NCI-H345 (cell line): Measurements from ENCODE around the gene SGSM2.

Source experiments
- DNase-seq: peaks from one replicate; lab custom pipeline; 2025; lab: John Stamatoyannopoulos, UW

The SGSM2 gene

DNA sequence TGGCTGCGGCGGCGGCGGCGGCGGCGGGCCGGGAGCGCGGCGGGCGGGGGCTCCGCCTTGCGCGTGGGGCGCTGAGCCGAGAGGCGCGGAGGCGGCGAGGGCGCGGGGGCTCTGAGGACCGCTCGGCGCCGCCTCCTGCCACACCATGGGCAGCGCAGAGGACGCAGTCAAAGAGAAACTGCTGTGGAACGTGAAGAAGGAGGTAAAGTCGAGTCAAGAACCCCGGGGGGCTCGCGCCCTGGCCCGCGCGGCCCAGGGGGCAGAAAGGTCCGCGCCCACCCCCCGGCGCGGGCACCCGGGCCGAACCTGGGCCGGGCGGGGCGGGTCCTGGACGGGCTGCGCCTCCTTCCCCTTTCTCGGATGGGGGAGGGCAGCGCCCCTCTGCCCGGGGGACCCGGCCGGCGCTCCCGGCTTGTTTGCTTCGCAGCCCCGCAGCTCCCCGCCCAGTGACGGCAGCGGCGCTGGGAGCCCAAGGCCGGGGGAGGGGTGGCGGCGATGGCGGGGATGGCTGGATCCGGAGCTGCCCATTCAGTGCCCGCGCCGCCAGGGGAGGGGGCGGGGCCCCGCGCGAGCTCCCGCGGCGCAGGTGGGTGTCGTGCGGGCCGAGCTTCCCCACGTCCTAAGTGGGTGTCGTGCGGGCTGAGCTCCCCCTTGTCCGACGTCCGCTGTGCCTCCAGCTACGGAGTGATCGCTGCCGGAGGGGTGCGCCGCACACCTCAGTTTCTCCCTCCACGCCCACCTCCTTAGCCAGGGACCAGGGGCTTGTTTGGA is 428 bp downstream of the SGSM2 start:
- DNase-seq, result peak; percentile 58

GRCh38 chr17:2338315-2338657 is 985 bp downstream of the SGSM2 start:
- DNase-seq, result no peak

DNA sequence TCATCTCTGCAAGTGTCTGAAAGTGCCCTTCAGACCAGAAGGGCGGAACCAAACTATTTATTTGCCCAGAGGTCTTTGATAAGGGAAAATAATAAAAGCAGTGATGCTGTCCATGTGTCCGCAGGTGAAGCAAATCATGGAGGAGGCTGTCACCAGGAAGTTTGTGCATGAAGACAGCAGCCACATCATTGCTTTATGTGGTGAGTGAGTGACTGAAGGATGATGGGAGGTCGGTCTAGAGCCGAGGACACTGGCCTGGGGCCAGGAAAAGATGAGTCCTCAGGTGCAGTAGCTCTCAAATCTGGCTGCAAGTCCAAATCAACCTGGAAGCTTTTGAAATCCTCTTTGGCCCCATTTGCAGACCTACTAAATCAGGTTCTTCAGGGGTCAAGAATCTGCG is 6.1 kb downstream of the SGSM2 start:
- DNase-seq, result no peak

GRCh38 chr17:2344528-2344927 is 7.2 kb downstream of the SGSM2 start:
- DNase-seq, result no peak

- no peak for DNase-seq
Observed at GRCh38 chr17:2346475-2346874, 9.2 kb downstream of the SGSM2 start.

- peak; percentile 61 for DNase-seq
Observed at GRCh38 chr17:2347805-2348685, 10.7 kb downstream of the SGSM2 start.

DNA sequence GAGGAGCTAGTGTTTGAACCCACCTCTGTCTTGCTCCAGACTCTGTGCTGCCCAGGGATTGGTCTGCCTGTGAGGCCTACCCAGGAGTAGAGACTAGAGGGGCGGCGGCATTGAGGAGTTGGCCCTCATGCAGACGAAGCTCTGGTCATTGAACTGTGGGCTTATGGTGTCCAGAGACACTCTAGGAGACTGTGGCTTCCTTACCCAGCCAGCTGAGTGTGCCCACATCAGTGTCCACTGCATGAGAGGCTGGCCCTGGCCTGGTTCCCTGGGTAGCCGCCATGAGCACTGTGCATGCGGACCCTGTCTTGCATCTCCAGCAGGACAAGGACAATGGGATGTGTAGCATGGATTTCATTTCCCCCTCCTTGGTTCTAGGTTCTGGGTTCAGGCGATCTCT is 14.0 kb downstream of the SGSM2 start:
- no peak for DNase-seq

DNA sequence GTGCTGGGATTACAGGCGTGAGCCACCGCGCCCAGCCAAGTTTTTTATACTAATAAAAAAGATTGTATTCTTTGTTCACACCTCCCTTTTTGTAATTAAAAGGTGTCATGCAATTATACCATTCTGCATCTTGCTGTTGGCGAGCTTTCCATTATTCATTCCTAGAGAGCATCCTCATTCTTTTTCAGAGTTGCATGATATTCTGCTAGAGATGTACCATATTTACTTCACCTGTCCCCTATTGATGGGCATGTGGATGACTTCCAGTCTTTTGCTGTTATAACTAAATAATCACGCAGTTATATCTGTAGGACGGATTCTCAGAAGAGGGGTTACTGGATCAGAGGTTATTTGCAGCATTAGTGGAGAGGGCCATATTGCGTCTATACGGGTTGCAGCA is 17.0 kb downstream of the SGSM2 start:
- DNase-seq, result no peak

DNA sequence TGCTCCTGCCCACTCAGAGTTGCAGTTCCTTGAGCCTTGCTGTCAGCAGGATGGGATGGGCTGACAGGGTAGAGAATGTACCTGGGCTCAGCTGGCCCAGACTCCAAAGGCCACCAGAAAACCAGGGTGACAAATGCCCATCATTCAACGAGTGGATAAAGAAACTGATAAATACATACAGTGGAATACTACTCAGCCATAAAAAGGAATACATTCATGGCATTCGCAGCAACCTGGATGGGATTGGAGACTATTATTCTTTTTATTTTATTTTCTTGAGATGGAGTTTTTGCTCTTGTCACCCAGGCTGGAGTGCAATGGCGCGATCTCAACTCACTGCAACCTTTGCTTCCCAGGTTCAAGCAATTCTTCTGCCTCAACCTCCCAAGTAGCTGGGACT is 19.9 kb downstream of the SGSM2 start:
- DNase-seq, result no peak

- DNase-seq, result no peak
Observed at GRCh38 chr17:2357931-2358434, 20.7 kb downstream of the SGSM2 start.

DNA sequence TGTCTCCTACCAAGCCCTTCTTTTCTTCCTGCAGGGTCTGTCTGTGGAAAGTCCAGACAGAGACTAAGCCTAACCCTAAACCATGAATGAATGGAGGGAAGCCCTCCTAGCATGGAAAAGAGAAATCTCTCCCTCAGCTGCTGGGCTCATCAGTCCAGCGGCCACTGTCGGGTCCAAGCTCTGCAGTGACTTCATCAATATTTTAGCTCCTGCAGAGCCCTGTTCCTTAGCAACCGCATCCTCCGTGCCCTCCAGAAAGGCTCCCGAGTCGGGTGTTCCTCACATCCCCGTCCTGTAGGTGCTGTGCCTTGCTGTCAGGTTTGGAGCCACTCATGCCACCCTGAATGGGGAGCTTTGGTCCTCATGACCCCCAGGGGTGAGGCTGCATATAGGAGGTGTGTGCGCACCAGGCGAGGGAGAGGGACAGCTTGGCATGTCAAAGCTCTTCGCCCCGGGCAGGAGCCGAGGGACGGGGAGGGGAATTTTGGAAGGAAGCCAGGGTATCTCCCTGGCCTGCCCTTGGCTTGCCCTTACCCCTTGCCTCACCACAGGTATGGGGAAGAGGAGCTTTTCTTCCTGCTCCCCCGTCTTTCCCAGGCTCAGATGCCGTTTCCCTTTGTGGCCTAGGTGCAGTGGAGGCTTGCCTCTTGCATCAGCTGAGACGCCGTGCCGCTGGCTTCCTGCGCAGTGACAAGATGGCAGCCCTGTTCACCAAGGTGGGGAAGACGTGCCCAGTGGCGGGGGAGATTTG is 23.9 kb downstream of the SGSM2 start:
- no peak for DNase-seq

DNA sequence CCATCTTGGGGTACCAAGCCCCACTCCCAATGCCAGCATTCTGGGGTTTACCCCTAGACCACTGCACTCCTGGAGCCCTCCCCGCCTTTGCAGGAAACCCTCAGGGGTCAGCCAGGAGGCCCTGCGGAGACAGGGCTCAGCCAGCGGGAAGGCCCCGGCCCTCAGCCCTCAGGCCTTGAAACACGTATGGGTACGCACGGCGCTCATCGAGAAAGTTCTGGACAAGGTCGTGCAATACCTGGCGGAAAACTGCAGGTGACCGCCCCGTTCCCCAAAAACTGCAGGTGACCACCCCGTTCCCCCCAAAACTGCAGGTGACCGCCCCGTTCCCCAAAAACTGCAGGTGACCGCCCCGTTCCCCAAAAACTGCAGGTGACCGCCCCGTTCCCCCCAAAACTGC is 24.7 kb downstream of the SGSM2 start:
- DNase-seq, result no peak

GRCh38 chr17:2362416-2362815 is 25.1 kb downstream of the SGSM2 start:
- DNase-seq, result no peak

DNA sequence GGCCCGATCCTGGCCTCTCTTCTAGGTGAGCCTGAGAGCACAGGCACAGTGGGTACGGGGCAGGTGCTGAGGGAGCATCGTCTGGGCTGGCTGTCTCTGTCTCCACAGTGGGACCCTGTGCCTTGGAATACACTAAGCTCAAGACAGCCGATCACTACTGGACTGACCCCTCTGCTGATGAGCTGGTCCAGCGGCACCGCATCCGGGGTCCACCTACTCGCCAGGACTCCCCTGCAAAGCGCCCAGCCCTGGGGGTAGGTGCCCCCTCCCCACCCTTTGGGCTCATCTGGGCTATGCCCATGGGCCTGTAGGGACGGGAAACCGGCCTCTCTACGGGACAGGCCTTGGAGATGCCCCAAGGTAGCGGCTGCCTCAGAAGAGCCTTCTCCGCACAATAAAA is 25.6 kb downstream of the SGSM2 start:
- DNase-seq, result no peak

DNA sequence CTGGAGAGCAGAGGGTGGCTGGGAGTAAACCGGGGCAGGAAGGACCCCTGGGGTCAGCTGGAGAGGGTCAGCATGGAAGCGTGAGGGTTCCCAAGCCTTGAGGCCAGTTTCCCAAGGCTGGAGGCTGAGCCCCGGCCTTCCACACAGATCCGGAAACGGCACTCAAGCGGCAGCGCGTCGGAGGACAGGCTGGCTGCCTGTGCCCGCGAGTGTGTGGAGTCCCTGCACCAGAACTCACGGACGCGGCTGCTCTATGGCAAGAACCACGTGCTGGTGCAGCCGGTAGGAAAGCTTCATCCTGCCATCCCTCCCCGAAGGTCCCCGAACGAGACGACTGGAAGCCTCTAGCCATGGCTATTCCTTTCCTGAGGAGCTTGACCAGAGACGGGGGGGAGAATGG is 26.0 kb downstream of the SGSM2 start:
- DNase-seq, result no peak

- DNase-seq, result no peak
Observed at GRCh38 chr17:2363851-2364762, 26.8 kb downstream of the SGSM2 start.

- DNase-seq, result no peak
Observed at GRCh38 chr17:2364763-2365116, 27.4 kb downstream of the SGSM2 start.

GRCh38 chr17:2365132-2365531 is 27.8 kb downstream of the SGSM2 start:
- no peak for DNase-seq

DNA sequence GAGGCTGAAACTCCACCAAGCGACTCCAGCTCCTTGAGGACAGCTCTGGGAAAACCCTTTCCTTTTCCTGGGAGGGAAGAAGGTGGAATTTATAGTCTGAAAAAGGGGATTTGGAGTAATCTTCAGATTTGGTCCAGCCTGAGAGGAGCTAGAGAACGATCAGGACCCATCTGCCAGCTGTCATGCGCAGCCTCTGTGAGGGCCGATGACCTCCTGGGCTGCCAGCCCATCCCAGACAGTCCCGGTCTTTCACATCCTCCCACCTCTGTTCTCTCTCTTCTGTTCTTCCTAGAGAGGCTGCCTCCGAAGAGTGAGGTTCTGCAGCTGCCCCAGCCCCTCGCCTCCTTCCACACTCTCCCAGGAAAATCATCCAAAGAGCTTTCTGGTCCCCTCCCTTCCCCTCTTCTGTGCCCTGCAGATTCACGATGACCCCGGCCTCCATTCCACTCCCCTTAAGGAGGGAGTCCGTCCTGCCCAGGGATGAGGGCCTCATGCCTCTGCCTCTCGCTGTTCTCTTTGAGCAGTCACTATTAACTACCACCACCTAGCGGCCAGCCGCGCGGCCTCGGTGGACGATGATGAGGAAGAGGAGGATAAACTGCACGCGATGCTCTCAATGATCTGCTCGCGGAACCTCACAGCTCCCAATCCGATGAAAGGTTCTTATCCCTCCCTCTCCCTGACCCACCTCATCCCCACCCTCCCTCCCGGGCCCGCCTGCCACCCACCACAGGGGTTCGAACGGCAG is 29.6 kb downstream of the SGSM2 start:
- DNase-seq, result no peak

DNA sequence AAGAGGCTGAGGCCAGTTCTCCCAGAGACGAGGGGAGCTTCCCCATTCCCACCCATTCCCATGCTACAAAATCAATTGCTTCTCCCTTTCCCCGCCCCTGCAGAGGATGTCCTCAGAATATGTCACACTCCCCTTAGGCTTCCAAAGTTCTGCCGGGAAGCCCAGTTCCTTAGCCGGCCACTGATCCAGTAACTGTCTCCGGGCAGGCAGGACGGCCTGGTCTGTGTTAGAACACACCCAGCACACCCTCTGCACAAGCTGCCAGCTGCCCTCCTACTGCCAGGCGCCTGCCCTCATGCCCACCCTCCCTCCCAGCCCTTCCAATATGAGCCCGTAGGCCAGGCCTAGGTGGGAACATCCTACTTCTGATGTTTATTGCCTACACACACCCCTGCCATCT is 31.1 kb downstream of the SGSM2 start:
- no peak for DNase-seq

- DNase-seq, result no peak
Observed at GRCh38 chr17:2369039-2369438, 31.7 kb downstream of the SGSM2 start.
